IPS-11a (cell line): Measurements from ENCODE around the gene SFSWAP.
"Not testable (repeated sequence)": the region's sequence is repeated elsewhere in the genome, so short reads cannot be mapped to it uniquely, and the experiment has no call there.

Source experiments
- H3K4me3 ChIP-seq: one replicate; pipeline ENCODE4 v1.5.1; 2013; ENCODE audit warnings: low read depth, low read length, control low read depth

SFSWAP gene

DNA sequence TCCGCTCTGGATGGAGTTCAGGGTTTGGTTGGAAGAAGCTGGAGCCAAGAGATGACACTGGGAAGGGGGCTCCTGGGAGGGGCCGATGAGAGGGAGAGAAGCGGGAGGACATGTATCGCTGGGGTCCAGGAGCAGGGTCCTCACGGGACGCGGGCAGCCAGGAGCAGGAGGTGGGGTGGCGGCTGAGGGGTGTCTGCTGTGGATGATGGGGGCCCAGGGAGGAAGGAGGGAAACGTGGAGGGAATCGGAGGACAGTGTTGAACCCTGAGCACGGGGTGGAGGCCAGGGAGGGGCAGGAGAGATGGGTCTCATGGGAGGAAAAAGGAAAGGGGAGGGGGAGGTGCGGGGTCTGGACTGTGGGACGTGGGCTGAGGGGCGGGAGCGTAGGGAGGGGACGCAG is 31.7 kb upstream of the SFSWAP start:
- not testable (repeated sequence) for H3K4me3 ChIP-seq

GRCh38 chr12:131679816-131680215 is 31.1 kb upstream of the SFSWAP start:
- H3K4me3 ChIP-seq = not testable (repeated sequence)

DNA sequence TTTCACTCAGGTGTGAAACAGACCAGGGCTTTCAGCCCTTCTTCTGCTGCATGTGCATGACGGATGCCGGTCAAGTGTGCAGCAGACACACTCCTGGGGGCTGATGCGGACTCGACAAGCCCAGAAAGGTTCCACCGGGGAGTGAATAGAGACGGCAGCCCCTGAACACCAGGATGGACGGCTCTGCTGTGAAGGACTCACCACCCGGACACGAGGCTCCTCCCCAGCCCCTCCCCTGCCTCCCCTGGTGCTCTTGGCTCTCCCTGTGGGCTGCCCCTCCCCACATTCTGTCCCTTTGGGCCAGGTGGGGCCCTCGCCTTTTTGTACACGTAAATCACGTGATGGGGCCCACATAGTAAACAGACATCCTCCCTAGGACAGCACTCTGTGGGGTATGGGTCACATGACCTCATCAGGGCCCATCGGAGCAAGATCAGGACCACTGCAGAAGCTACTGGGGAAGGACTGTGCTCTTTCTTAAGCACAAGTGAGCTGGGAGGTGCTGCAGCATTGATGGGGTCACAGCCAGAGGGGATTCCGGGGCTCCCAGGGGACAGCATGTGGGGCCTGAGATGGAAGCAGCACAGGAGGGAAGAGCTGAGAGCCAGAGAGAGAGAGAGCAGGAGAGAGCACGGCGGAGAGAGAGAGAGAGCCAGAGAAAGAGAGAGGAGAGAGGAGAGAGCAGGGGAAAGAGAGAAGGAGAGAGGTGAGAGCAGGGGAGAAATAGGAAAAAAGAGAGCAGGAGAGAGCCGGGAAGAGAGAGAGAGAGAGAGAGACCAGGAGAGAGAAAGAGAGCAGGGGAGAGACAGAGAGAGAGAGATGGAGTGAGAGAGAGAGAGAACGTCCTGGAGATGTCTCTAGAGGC is 30.3 kb upstream of the SFSWAP start:
- not testable (repeated sequence) for H3K4me3 ChIP-seq

DNA sequence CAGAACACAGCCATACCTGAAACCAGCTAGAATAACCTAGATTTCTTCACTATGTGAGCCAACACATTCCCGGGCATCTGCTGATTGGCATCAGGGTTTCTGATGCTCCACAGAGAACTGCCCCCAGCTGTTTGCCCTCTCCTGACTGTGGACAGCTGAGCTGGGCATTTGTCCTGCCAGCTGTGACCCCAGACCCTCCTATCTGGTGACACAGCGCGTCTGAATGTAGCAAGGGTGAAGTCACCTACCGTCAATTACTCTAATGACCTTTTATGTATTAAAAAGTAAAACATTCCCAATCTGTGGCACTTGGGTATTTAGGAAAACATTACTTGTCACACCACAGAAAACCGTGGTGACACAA is 29.7 kb upstream of the SFSWAP start:
- no peak overlapping the region for H3K4me3 ChIP-seq

GRCh38 chr12:131681746-131682509 is 29.0 kb upstream of the SFSWAP start:
- not testable (repeated sequence) for H3K4me3 ChIP-seq

DNA sequence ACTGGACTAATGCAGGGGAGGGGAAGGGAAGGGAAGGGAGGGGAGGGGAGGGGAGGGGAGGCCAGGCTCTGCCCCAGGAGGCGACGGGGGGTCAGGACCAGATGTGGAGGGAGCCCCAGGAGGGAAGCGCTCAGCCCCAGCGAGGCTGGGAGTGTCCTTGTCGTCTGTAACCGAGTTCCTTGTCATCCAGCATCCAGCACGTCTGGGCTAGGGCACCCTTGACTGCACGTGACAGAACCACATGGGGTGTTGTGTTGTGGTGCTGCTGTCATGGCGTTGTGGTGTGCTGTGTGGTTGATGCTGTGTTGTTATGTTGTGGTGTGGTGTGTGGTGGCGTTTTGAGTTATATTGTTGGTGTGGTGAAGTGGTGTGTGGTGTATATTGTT is 28.4 kb upstream of the SFSWAP start:
- no peak overlapping the region for H3K4me3 ChIP-seq

DNA sequence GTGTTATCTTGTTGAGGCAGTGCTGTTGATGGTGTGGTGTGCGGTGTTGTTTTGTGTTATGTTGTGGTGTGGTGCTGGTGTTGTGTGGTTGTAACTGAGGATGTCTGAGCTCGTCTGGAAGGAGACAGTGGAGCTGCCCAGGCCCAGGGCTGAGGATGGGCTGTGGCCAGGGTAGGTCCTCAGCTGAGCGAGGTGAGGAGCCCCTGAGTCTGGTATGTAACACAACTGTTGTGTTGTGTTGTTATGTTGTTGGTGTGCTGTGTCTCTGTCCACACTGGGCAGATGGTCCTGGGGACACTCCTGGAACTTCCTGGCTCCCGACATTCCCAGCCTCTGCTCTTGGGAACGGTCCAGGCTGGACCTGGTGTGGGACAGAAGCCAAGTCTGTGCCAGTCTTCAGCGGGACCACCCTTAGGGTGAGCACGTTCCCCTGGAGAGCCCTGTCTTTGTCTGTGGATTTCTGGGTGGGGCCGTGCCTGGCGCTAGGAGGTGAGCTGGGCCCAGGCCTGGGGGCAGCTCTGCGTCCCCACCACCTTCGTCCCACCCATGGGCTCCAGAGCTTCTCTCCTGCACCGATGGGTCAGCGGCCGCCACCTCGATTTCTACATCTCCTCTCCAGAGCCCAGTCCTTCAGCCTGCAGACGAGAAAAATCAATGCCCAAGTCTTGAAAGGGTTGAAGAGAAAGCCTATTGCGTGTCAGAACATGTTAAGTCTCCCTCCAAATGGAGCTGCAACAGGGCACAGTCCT is 27.4 kb upstream of the SFSWAP start:
- no peak overlapping the region for H3K4me3 ChIP-seq

DNA sequence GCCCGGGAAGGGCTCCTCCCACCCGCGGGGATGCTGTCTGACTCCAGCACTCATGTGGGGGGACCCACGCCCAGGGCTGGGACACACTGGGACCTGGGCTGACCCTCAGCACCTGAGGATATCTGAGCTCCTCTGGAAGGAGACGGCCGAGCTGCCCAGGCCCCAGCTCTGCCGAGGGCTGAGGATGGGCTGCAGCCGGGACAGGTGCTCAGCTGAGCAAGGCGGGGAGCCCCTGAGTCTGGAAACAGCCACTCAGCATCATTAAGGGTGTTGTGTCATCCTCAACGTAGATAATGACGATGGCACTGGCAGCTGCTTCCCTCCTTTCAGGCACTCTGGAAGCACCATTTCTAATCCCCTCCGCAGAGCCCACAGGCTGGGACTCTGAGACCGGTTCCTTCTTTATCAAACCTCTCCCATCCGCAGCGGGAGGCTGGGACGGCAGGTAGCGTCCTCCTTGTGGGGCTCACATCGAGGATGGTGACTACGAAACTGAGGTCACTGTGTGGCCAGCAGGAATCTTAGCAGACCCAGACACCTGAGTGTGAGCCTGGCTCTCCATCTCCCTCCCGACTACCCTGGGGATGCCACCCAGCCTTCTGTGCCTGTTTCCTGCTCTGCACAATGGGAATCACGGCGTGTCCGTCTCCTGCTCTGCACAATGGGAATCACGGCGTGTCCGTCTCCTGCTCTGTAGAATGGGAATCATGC is 26.7 kb upstream of the SFSWAP start:
- H3K4me3 ChIP-seq = no peak overlapping the region

- H3K4me3 ChIP-seq = no peak overlapping the region
Observed at GRCh38 chr12:131687346-131688125, 23.4 kb upstream of the SFSWAP start.

GRCh38 chr12:131688131-131688844 is 22.6 kb upstream of the SFSWAP start:
- H3K4me3 ChIP-seq = no peak overlapping the region

DNA sequence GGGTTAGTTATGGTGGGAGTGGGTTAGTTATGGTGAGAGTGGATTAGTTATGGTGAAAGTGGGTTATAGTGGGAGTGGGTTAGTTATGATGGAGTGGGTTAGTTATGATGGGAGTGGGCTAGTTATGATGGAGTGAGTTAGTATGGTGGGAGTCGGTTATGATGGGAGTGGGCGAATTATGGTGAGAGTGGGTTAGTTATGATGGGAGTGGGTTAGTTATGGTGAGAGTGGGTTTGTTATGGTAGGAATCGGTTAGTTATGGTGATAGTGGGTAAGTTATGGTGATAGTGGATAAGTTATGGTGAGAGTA is 22.1 kb upstream of the SFSWAP start:
- no peak overlapping the region for H3K4me3 ChIP-seq

GRCh38 chr12:131690320-131690719 is 20.6 kb upstream of the SFSWAP start:
- no peak overlapping the region for H3K4me3 ChIP-seq

DNA sequence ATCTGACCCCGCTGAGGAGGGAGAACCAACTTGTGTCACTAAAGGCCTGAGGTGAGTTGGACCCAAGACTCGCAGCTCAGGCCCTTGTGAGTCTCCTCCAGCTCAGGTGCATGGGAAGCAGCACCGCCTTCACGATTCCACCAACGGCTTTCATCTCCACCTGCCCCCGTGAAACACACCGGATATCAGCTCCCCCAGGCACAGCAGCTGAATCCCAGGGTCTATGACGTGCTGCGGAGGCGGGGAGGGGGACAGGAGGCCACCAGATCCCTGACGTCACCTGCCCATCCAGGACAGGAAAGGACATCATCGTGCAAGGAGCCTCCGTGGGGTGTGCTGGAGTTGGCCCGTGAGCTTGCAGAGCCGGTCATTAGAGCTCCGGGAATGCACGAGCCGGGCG is 18.5 kb upstream of the SFSWAP start:
- no peak overlapping the region for H3K4me3 ChIP-seq

- H3K4me3 ChIP-seq = no peak overlapping the region
Observed at GRCh38 chr12:131693149-131693548, 17.7 kb upstream of the SFSWAP start.

- no peak overlapping the region for H3K4me3 ChIP-seq
Observed at GRCh38 chr12:131694116-131694838, 16.6 kb upstream of the SFSWAP start.

DNA sequence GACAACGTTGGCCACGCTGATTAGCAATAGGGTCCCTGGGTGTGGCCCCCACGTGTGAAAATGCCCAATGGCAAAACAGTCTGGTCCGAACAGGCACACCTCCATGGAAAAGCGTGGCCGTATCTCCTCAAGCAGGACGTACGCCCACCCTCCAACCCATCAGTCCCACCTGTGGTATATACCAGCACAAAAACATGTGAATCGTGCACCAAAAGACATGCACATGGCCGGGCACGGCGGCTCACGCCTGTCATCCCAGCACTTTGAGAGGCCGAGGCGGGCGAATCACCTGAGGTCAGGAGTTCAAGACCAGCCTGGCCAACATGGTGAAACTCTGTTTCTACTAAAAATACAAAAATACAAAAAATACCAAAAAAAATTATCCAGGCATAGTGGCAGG is 14.9 kb upstream of the SFSWAP start:
- no peak overlapping the region for H3K4me3 ChIP-seq

DNA sequence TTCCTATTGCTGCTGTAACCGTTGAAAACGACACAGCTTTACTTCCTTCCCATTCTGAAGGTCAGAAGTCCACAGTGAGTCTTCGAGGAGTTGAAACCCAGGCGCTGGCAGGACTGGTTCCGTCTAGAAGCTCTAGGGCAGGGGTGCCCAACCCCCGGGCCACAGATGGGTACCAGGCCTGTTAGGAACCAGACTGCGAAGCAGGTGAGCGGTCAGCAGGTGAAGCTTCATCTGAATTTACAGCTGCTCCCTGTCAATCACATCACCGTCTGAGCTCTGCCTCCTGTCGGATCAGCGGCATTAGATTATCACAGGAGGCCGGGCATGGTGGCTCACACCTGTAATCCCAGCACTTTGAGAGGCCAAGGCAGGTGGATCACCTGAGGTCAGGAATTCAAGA is 12.6 kb upstream of the SFSWAP start:
- no peak overlapping the region for H3K4me3 ChIP-seq

- no peak overlapping the region for H3K4me3 ChIP-seq
Observed at GRCh38 chr12:131699434-131699833, 11.5 kb upstream of the SFSWAP start.

DNA sequence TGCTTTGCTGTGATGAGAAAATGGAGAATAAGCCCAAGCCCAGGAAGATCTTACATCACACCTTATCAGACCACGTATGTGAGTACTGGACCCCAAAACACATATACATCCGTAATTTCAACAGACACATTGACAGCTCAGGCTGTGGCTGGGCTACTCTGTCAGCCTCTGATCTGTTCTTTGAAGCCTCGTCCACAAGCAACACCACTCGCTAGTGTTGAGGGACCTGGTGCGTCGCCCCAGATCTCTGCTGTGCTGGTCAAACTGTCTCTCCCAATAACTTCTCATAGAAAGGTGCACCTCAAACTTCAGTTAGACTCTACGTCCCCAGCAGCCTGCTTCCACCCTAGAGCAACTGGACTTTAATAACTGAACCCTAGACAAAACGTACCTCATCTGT is 10.6 kb upstream of the SFSWAP start:
- no peak overlapping the region for H3K4me3 ChIP-seq
